Loucy (cell line): ENCODE results near the gene ADCY5.
A peak's percentile ranks its signal among the peaks of the same experiment; 100 is the strongest.

Experiments
- H2AFZ ChIP-seq: fragments of 200-600 bp; sonication (generic); 2 replicates; pipeline ENCODE4 v1.6.0; 2016; ENCODE audit warnings: antibody characterized with exemption, mild to moderate bottlenecking, low read length, moderate library complexity
- H3F3A ChIP-seq: fragments of 200-600 bp; 2 replicates; pipeline ENCODE4 v1.6.0; 2016; ENCODE audit warnings: antibody characterized with exemption, low read depth, mild to moderate bottlenecking
- H3K27me3 ChIP-seq: fragments of 200-600 bp; sonication (generic); 2 replicates; pipeline ENCODE4 v1.6.1; 2014; ENCODE audit warnings: low read length, mild to moderate bottlenecking; ENCODE audit not compliant: insufficient read depth, poor library complexity, severe bottlenecking
- H3K36me3 ChIP-seq: fragments of 200-600 bp; sonication (generic); 2 replicates; pipeline ENCODE4 v1.6.1; 2016; ENCODE audit warnings: low read length; ENCODE audit not compliant: insufficient read depth
- H3K4me1 ChIP-seq: fragments of 200-600 bp; sonication (generic); 2 replicates; pipeline ENCODE4 v1.5.1; 2014; ENCODE audit warnings: low read length, mild to moderate bottlenecking; ENCODE audit not compliant: insufficient read depth, poor library complexity, severe bottlenecking
- H3K4me2 ChIP-seq: fragments of 200-600 bp; sonication (generic); 2 replicates; pipeline ENCODE4 v1.6.0; 2014; ENCODE audit warnings: antibody characterized with exemption, low read length, low read depth, mild to moderate bottlenecking; ENCODE audit not compliant: poor library complexity, severe bottlenecking
- H3K4me3 ChIP-seq: fragments of 200-600 bp; sonication (generic); 2 replicates; pipeline ENCODE4 v1.5.1; 2014; ENCODE audit warnings: low read length, mild to moderate bottlenecking, mixed read lengths; ENCODE audit not compliant: poor library complexity, severe bottlenecking
- H3K79me2 ChIP-seq: fragments of 200-600 bp; sonication (generic); 2 replicates; pipeline ENCODE4 v1.6.1; 2014; ENCODE audit warnings: low read length; ENCODE audit not compliant: insufficient read depth
- H3K9ac ChIP-seq: fragments of 200-600 bp; sonication (generic); 2 replicates; pipeline ENCODE4 v1.6.0; 2014; ENCODE audit warnings: mild to moderate bottlenecking, low read depth, low read length, moderate library complexity; ENCODE audit not compliant: poor library complexity, severe bottlenecking
- H3K9me2 ChIP-seq: fragments of 200-600 bp; sonication (generic); replicated peaks from 2 replicates; pipeline ENCODE4 v1.6.1; 2016; ENCODE audit warnings: low read depth, low read length, mixed read lengths
- H3K9me3 ChIP-seq: fragments of 200-600 bp; sonication (generic); 2 replicates; pipeline ENCODE4 v1.6.1; 2014; ENCODE audit warnings: mild to moderate bottlenecking, antibody characterized with exemption, low read length, low read depth; ENCODE audit not compliant: insufficient read depth
- H4K20me1 ChIP-seq: fragments of 200-600 bp; sonication (generic); 2 replicates; pipeline ENCODE4 v1.6.0; 2014; ENCODE audit warnings: antibody characterized with exemption, low read length, mild to moderate bottlenecking; ENCODE audit not compliant: insufficient read depth, poor library complexity, severe bottlenecking
- EZH2phosphoT487 ChIP-seq: fragments of 200-600 bp; IDR thresholded peaks from 2 replicates; pipeline ENCODE4 v1.6.1; 2018; ENCODE audit warnings: antibody characterized with exemption, mild to moderate bottlenecking, moderate library complexity, borderline replicate concordance
- TF ChIP-seq, protein P1 (sequence below): fragments of 200-600 bp; sonication (generic); conservative IDR thresholded peaks from 2 replicates; pipeline ENCODE4 v1.5.1; 2014; ENCODE audit warnings: mild to moderate bottlenecking, antibody characterized with exemption, low read length

The ADCY5 gene

DNA sequence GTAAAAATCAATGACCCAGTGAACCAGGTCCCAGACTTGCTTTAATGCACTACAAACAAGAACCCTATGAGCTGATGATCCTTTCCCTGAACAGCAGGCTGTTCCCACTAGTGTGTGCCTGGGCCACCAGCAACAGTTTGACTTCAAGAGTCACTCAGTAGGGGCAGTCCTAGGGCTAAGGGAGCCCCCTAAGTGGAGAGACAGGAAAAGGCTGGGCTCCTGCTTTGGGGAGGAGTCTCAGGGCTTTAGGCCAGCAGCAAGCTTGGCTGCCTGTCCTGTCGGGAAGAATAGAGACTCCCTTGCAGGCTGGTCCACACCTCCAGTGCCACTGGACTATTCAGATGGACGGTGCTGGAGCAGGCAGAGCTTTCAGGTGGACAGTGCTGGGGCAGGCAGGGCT lies 29.4 kb upstream of the ADCY5 start:
- Histone ChIP-seq H3K79me2 (no peaks in the 10 kb centered on the region), H2AFZ (peak overlapping the region; percentile 61; the same call in 1 of the 2 replicates), H3K9me3 (no peaks in the 10 kb centered on the region), H3F3A (no peaks in the 10 kb centered on the region), H3K4me3 (no peak overlapping the region), H3K36me3 (no peaks in the 10 kb centered on the region), H3K9me2 (no peaks in the 10 kb centered on the region), H3K9ac (no peak overlapping the region), H3K27me3 (no peaks in the 10 kb centered on the region), H3K4me1 (no peaks in the 10 kb centered on the region), H4K20me1 (no peaks in the 10 kb centered on the region), H3K4me2 (no peak overlapping the region)
- TF ChIP-seq, protein P1, sequence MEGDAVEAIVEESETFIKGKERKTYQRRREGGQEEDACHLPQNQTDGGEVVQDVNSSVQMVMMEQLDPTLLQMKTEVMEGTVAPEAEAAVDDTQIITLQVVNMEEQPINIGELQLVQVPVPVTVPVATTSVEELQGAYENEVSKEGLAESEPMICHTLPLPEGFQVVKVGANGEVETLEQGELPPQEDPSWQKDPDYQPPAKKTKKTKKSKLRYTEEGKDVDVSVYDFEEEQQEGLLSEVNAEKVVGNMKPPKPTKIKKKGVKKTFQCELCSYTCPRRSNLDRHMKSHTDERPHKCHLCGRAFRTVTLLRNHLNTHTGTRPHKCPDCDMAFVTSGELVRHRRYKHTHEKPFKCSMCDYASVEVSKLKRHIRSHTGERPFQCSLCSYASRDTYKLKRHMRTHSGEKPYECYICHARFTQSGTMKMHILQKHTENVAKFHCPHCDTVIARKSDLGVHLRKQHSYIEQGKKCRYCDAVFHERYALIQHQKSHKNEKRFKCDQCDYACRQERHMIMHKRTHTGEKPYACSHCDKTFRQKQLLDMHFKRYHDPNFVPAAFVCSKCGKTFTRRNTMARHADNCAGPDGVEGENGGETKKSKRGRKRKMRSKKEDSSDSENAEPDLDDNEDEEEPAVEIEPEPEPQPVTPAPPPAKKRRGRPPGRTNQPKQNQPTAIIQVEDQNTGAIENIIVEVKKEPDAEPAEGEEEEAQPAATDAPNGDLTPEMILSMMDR = no peak
- TF ChIP-seq EZH2phosphoT487 = no peak

DNA sequence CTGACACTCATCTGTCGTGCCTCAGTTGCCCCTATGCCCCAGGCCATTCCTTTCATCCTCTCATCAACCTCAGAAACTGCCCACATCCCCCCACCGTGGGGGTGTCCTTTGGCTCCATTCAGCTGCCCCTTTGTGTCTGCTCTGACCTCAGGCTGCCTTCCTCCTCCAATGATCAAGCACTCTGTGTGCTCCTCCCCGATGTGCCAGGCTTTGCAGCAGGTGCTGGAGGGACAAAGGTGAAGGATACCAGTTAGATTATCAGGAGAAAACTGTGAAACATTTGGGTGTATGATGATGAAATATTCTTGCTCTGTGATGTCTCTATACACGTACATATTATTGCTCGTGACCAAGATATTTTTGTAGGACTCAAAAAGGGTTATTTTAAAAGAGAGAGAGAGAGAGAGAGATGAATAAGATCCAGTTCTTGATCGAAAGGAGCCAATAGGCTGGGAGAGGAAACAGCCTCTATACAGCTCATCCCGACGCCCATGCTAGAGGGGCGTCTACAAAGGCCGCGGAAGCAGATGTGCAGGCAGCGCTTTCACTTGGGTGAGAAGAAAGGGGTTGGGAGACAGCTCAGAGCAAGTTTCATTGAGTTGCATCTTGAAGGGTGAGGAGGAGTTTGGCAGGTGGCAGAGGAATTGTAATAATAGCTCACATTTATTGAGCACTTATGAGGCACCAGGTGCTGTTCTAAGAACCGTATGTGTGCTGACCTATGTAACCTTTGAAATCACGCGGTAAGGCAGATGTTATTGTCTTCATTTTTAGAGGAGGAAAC lies 28.3 kb upstream of the ADCY5 start:
- no peak for TF ChIP-seq EZH2phosphoT487
- TF ChIP-seq, protein P1 = no peak
- H2AFZ ChIP-seq = no peak overlapping the region
- H3K79me2 ChIP-seq = no peaks in the 10 kb centered on the region
- H3K4me1 ChIP-seq = no peaks in the 10 kb centered on the region
- H3K9ac ChIP-seq = no peak overlapping the region
- H4K20me1 ChIP-seq = no peaks in the 10 kb centered on the region
- no peak overlapping the region for H3K4me3 ChIP-seq
- H3K4me2 ChIP-seq = no peak overlapping the region
- no peaks in the 10 kb centered on the region for H3K27me3 ChIP-seq
- H3F3A ChIP-seq = no peaks in the 10 kb centered on the region
- H3K9me2 ChIP-seq = no peaks in the 10 kb centered on the region
- no peaks in the 10 kb centered on the region for H3K36me3 ChIP-seq
- no peaks in the 10 kb centered on the region for H3K9me3 ChIP-seq

DNA sequence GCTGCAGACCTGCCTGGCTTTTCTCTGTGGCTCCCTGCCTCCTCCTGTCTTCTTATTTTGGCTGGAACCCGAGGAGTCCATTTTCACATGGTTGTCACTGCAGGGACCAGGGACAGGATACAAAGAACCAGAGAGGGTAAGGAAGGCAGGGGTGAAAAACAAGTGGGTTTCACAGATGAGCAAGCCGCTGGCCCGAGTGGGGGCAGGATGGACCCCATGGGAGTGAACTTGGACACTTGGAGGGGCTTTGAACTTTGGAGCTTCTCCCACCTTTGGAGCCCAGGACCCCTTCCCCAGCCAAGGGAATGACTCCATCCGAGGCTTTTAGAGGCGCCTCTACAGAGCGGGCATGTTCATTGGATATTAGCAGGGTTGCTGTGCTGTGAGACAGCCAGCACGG lies 26.9 kb upstream of the ADCY5 start:
- Histone ChIP-seq H4K20me1 (no peaks in the 10 kb centered on the region), H2AFZ (no peak overlapping the region), H3F3A (no peaks in the 10 kb centered on the region), H3K4me2 (no peak overlapping the region), H3K9me2 (no peaks in the 10 kb centered on the region), H3K4me1 (no peaks in the 10 kb centered on the region), H3K27me3 (no peaks in the 10 kb centered on the region), H3K79me2 (no peaks in the 10 kb centered on the region), H3K36me3 (no peaks in the 10 kb centered on the region), H3K9me3 (no peaks in the 10 kb centered on the region), H3K4me3 (no peak overlapping the region), H3K9ac (no peak overlapping the region)
- TF ChIP-seq EZH2phosphoT487 = no peak
- TF ChIP-seq, protein P1 = no peak
